NCI-H1048 (cell line): ENCODE data around the gene MAFG.

ENCODE experiments used
- DNase-seq: peaks from one replicate; lab custom pipeline; 2025; lab: John Stamatoyannopoulos, UW

Gene MAFG

DNA sequence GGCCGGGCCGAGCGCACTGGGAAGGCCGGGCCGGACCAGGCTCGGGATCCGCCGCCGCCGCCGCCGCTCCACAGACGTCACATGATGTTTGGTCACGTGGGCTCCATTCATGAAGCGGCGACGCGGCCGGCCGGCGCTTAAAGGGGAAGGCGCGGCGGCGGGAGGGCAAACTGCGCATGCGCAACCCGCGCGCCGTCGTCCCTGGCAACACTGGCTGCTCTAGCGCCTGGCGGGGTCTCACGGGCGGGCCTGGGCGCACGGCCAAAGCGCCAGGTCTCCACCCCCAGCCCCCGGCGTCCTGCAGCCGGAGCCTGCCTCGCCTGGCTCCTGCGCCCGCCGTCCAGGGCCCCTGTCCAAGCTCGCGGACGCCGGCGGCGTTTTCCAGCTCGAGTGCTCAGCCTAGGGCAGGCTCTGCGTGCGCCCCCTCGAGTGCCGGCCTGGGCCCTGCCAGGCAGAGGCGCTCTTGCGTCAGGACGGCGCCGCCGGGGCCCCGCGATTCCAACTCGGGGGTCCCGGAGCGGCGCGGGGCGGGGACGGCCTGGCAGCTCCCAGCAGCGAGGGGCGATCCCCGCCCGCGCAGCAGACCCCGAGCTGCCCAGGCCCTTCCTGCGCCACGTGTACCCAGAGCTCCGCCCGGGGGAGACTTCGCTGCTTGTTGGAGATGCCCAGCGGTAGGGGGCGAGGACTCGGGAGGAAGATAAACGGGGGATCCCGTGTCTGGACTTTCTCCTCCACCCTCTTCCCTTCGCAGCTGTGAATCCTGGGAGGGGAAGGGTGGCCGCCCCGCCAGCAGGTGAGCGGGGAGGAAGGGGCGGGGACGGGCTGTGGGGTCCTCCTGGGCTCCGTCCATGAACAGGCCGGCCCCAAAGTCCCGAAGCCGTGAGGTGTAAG, at the start of gene MAFG:
MAFG (minus strand) TSS at position 83 of the 891 bp plus-strand sequence. CDS start 4,550 bp downstream, outside the sequence.
- DNase-seq, result peak; percentile 90

DNA sequence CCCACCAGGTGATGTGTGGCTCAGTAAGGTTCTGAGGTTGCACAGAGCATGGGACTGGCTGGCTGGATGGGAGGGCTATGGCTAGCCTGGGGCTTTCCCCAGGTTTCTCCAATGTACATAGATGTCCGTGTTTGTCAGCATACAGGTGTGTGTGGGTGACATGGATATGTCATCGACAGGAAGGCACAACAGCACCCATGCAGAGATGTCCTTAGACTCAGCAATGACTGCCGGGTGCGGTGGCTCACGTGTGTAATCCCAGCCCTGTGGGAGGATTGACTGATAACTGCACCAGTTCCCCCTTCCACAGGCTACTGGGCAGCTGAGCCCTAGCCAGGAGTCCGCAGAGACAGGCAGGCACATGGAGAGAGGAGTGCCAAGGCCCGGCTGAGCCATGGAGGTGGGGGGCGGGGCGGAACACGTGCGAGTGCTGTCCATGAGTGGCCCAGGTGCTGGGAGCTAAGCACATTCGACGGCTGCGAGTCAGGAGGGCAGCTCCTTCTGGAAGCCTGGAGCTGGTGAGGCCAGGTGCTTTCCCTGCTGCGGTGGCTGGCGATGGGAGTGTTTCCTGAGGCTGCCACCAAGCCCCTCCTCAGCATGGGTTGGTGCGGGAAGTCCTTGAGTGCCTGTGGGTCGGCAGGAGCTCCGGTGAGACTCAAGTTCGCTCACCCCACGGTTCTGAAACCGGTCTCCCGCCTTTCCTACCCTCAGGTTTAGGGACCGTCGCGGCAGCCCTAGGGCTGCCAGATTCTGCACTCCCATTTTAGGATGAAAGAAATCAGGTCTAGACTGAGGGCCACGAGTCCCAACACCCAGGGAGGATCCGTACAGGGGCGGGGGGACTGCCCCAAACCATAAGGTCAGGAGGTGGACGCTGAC, 49.0 kb upstream of the MAFG start:
- no peak for DNase-seq

DNA sequence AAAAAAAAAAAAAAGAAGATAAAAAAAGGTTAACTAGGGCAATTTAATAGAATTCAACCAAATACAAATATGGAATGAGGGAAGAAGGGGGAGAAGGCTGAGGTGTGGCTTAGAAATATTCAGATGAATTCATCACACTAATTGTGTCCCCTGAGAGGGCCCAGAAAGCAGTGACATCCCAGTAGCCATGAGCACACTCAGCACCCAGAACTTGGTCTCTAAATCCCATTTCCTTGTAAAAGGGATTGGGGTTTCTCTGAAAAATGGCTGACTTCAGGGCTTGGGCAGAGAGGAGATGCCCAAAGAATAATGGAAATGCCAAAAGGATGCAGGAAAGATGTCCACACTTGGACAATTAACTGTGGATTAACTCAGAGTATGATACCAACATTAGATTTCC, 45.9 kb upstream of the MAFG start:
- no peak for DNase-seq

DNA sequence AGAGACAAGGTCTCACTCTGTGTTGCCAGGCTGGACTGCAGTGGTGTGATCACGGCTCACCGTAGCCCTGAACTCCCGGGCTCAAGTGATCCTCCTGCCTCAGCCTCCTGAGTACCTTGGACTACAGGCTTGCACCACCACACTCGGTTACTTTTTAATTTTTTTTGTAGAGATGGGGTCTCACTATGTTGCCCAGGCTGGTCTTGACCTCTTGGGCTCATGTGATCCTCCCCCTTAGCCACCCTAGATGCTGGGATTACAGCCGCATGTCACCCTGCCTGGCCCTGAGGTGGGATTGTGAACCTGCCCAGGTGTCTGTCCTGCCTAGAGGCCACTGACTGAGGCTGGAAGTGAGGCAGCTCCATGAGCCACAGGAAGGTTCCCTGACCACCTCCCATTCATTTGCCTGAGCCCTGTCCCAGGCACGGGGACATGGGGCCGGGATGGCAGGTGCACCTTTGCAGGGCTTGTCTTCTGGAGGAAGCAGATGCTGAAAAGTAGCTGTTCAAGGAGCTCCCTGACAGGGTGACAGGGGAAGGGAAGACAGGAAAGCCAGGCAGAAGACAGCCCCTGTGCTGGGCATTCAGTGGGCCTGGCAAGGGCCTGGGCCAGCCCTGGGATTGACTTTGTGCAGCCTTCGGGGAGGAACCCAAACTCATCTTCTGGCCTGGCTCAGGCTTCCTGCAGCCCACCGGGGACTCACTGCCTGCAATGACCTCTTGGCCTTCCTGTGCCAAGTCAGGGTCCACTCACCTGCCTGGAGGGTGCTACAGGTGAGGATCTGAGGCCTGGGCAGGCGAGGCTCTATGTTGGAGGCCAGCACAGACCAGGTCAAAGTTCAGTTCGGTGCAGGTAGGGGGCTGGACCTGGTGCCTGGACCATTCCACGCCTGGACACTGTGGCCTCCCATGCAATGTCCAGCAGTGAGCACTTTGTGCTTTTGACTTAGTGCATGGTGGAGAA, 41.6 kb upstream of the MAFG start:
- no peak for DNase-seq

DNA sequence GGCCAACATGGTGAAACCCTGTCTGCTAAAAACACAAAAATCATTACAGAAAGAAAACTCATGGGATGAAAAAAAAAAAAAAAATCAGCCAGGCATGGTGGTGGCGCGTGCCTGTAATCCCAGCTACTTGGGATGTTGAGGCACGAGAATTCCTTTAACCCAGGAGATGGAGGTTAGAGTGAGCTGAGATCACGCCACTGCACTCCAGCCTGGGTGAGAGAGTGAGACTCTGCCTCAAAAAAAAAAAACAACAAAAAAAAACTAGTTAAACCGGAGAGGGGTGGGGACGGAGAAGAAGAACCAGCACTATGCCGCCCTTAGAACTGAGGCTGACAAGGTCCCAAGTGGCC, 40.8 kb upstream of the MAFG start:
- no peak for DNase-seq

DNA sequence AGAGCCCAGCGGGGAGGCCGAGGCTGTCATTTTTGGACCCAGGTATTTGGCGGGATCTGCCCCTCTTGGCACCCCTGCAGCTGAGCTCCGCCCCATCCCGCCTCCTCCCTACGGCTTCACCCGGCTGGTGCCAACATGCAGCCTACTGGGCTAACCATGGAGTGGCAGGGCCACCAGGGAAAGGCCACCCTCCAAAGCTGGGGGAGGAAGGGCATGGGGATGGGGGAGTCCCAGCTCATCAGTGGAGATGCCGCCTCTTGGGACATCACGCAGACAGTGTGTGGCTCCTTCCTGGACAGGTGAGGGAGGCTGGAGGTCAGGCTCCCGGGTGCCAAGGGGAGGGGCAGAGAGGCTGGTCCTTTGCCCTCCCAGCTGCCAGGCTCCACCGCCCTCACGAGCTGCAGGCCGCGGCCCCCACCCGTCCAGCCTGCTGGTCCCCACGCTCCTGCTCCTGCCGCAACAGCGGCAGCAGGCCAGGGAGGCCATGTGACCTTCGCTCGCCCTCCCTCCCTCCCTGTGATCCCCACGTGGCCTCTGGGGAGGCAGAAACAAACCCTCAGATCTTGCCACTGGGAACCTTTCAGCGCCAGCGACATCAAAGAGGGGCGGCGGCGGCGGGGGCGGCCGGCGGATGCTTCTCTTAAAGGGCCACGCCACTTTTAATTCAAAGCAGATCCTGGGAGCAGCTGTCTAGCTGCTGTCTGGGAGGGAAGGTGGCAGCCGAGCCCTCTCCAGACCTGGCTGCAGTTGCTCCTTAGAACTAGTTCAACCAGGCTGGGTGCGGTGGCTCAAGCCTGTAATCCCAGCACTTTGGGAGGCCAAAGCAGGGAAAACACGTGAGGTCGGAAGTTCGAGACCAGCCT, 40.2 kb upstream of the MAFG start:
- DNase-seq, result no peak

DNA sequence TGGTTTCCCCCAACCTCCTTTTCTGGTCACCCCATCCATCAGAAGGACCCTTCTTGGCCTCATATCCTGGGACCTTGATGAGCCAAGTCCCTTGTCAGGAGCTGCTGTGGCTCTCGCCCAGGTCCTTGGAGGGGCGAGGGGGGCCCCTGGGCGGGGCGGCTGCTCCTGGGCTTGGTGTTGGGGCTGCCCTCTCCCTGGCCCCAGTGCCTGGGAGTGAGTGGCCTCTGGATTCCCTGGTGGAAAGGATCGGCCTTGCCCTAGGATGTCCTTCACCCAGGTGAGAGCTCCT, 39.7 kb upstream of the MAFG start:
- no peak for DNase-seq

DNA sequence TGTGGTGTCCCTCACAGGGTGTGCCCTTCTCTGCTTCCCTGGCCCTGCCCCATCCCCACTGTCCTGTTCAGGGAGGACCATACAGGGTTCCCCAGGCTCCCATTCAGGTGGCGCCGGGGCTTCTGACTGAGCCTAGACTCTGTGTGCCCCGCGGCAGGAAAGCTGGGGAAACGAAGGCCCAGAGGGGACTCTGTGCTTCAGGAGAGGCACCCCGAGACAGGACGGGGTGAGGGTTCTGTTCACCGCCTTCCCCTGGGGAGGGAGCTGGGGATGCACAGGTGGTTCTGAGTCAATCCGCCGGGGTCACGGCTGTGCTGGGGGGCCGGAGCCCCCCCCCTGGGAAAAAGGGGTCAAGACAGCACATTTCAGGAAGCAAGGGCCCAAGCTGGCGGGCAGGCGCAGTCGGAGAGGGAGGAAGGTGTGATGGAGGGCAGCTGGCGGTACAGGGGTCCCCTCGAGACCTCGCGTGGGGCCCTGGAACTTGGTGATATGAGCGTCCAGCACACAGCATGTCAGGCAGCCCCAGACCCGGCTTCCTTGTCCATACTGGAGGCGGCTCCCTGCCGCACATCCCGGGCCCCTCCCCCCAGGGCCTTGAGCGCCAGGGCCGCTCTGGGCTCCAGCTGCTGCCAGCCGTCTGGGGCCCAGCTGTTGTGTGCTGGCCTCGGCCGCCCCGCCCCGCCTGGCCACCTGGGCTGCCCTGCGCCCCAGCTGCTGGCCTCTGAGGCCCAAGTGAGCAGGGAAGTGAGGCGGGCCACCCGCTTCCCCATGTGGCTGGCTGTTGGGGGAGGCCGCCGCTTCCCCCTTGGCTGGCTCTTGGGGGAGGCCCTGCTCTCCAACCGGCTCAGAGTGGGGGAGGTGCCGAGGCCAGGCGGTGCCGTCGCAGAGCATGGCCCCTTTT, 39.1 kb upstream of the MAFG start:
- DNase-seq, result no peak

DNA sequence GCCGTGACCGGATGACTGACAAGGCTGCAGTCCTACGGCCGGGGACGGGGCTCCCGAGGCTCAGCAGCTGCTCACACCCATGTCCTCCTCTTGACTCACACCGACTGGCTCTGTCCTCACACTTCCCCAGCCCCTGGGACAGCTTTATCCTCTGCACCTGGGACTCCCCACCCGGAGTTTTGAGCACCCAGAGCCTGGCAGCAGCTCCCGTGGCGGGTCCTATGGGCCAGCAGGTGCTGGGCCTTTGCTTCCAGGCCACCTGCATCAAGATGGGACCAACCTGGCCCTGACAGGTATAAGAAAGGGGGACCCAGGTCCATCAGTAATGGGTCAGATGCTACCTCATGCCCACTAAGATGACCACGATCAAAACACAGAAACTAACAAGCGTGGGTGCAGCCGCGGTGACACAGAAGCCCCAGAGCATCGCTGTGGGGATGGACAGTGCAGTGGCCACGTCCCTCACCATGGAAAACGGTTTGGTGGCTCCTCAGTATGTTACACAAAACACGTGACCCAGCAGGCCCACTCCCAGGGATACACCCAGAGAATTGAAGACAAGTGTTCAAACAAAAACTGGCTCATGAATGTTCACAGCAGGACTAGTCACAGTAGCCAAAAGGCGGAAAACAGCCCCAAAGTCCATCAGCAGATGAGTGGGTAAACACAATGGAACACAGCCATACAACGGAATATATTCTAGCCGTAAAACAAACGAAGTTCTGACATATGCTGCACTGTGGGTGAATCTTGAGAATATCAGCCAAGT, 36.7 kb upstream of the MAFG start:
- DNase-seq, result no peak

DNA sequence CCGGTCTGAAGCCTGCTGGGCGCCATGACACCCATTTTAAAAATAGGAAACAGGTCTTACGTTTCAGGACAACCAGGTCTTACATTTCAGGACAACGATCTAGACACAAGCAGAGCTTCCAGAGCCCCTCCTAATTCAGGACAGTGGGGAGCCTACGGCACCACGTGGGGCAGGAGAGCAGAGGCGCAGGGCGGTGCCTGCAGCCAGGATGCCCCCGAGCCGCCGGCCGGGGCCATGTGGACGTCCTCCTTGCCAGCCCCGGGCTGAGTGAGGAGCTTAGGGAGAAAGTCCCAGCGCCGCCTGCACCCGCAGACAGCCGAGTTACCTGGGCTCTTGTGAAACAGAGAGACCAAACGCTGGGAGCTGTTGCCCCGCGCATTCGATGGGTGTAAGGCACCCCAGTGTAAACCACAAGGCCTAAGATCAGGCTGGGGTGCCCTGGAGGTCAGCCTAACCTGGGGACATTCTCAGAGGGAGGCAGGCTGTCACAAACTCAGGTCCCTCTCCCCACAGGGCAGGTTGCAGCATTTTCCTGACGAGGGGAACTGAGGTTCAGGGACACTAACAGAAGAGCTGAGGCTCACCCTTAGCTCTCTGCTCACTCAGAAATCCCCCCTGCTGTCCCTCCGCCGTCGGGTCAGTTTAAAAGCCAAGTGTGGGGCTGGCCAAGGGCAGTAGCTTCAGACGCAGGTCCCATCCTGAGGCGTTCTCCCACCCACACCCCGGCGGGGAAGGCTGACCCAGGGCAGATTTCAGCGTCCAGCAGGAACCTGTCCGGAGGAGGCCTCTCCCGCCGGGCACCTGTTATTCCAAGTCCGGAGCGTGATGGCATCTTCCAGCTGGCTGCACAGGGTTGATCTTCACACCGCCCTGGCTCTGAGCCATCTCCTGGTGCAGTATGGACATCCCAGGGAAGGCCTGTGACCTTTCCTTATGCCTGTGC, 35.2 kb upstream of the MAFG start:
- no peak for DNase-seq

DNA sequence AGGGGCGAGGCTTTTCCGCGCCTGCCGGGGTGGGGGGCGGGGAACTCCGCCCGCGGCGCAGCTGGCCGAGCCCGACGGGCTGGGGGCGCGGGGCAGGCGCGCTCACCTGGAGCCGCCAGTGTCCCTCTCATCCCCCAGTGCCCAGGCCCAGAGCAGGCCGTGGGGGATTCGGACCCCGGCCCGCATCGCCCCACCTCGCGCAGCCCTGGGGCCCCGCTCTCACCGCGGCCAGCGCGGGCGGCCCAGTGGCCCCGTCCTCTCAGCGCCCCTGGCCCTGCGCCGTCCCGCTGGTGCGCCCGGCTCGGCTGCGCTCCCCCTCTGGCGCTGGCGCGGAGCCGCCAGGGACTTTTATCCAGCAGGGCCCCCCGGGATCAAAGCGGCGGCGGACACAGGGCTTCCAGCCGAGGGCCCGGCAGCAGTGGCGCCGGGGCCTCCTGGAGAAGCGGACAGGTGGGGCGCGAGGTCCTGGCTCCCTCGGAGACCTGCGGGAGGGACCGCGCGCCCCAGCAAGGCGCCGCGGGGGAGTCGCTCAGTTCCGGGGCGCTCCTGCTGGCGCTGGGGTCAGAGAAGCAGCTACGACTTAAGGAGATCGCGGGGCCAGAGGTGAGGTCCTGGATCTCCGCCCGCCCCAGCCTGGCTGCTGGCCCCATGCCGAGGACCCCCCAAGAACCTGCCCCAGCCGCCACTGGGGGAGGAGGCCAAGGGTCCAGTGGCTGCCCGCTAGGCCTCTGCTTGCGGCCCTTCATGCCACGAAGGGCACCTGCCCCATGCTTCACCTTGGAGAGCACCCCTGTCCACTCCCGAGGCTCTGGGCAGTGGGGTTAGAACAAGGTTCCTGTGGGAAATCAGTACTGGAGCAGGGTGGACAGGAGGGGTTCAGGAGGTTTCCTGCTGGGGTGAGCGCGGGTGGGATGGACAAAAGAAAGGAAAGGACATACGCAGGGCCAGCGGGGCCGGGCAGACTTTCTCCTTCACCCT, 34.3 kb upstream of the MAFG start:
- no peak for DNase-seq

DNA sequence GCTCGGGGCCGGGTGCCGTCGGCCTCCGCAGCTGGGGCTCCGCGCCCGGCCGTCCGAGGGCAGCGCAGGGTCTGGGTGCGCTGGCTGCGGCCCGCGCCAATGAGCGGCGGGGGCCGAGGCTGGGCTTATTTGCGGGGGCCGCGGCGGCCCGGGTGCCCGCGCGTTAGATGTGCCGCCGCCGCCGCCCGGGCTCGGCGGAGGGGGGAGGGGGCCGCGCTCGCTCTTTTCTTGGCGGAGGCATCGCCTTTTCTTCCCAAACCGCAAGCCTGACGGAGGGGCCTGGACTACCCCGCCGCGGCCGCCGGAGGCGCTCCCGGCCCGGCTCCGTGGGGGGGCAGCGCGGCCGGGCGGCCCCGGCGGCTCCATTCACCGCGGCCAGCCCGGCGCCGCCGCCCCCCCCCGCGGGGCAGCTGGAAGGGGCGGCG, 33.6 kb upstream of the MAFG start, which contains the start of gene NOTUM:
NOTUM (minus strand) TSS at position 101 of the 425 bp plus-strand sequence. CDS start 278 bp downstream, outside the sequence.
- no peak for DNase-seq

DNA sequence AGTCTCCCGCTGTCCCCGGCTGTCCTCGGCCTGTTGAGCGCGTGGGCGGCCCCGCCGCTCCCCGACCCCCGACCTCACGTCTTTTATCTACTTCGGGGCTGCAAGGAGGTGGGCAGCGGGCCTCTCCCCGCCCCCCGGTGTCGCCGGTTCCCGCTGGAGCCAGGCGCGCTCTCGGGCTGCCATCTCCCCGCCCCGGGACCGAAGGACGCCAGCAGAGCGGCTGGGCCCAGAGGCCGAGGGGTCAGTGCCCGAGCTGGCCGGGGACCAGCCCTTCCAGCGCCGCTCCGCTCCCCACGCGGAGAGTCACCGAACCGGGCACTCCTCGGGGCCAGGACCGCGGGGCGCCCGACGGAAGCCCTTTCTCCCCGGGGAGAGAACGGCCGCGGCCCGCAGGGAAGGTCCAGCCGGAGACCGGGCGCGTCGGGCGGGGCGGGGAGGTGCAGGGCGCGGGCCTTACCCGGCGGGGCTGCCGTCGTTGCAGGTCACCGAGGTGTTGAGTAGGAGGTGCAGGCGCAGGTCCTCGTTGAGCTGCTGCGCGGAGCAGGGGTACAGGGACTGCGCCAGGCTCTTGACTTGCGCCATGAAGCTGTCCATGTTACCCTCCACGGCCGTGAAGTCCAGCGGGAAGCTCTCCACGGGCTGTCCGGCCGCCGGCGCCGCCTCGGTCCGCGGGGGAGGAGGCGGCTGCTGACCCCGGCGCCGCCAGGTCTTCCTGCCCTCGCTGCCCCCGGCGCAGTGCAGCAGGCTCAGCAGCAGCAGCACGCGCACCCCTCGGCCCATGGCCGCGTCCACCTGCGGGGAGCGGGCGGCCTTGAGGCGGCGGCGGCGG, 32.8 kb upstream of the MAFG start:
- DNase-seq, result no peak

DNA sequence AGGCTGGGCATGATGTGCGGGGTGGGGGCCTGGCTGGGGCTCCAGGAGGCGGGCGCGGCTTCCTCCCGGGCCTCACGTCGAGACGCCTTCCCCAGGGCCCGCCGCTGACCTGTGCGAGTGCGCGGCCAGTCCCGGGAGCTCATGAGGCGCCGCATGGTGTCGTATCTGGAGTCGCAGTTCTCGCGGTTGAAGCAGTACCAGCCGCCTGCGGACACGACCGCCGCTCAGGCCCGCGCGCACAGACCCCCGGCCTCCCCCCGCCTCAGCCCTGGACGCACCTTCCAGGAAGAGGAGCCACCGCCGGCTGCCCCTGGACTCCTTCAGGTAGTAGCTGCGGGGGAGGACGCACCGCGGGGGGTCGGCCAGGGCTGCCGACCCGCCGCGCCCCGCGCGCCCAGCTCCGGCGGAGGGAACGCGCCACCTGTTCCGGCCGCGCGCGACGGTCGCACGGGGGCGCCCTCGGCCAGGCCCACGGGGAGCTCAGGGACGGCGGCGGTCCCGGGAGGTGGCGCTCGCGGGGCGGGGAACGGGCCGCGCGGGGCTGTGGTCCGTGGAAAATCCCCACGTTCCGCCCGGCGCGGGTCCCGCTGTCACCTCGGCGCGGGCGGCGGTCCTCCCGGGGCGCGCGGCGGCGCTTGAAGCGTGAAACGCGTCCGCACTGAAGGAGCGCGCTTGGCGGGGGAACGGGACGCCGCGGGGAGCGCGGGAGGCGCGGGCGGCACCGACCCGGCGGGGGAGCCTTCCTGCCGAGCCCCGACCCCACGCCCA, 32.0 kb upstream of the MAFG start:
- DNase-seq, result no peak
